NT2/D1 (cell line): Measurements from ENCODE around the gene TGFA.

Experiments used
- DNase-seq: peaks from one replicate; pipeline ENCODE4 v3.0.0-alpha.2; 2011; ENCODE audit warnings: low read depth, low spot score
- H3K27me3 ChIP-seq: 2 replicates; pipeline ENCODE4 v1.6.0; 2011; ENCODE audit warnings: mild to moderate bottlenecking; ENCODE audit not compliant: insufficient read length, insufficient read depth
- H3K36me3 ChIP-seq: 2 replicates; pipeline ENCODE4 v1.6.1; 2011; ENCODE audit warnings: mild to moderate bottlenecking, low read length, mixed read lengths; ENCODE audit not compliant: insufficient read depth, insufficient read length
- H3K4me1 ChIP-seq: 2 replicates; pipeline ENCODE4 v1.5.1; 2011; ENCODE audit not compliant: insufficient read depth, insufficient read length
- H3K4me3 ChIP-seq: 2 replicates; pipeline ENCODE4 v1.5.1; 2011; ENCODE audit warnings: low read depth; ENCODE audit not compliant: insufficient read length
- H3K9ac ChIP-seq: 2 replicates; pipeline ENCODE4 v1.6.0; 2011; ENCODE audit warnings: low read depth; ENCODE audit not compliant: insufficient read length
- H3K9me3 ChIP-seq: 2 replicates; pipeline ENCODE4 v1.5.1; 2011; ENCODE audit warnings: mild to moderate bottlenecking, low read length; ENCODE audit not compliant: insufficient read depth
- SUZ12 ChIP-seq: IDR thresholded peaks from 2 replicates; pipeline ENCODE4 v1.6.1; 2011; ENCODE audit not compliant: insufficient read length, insufficient read depth; ENCODE audit errors: extremely low read depth
- YY1 ChIP-seq: IDR thresholded peaks from 2 replicates; pipeline ENCODE4 v1.6.1; 2011; ENCODE audit not compliant: insufficient read length, insufficient read depth
- ZNF274 ChIP-seq: IDR thresholded peaks from 2 replicates; pipeline ENCODE4 v1.6.1; 2011; ENCODE audit warnings: mild to moderate bottlenecking, low read depth, low read length

Gene TGFA

DNA sequence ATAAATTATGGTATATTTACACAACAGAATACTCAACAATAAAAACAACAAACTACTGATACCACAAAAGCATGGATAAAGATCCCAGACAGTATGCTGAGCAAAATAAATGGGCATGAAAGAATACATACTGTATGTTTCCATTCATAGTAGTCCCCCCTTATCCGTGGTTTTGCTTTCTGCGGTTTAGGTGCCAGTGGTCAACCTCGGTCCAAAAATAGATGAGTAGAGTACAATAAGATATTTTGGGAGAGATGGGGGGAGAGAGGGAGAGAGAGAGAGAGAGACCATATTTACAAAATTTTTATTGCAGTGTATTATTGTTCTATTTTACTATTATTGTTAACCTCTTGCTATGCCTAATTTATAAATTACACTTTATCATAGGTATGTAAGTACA, 21.0 kb upstream of the TGFA start:
- peaks cover 6% of the 10 kb centered on the region for H3K27me3 ChIP-seq
- TF ChIP-seq ZNF274 (no peak), YY1 (no peak), SUZ12 (no peak)
- no peak overlapping the region for H3K9ac ChIP-seq
- no peak overlapping the region for H3K4me3 ChIP-seq
- DNase-seq, result no peak
- H3K9me3 ChIP-seq, result no peaks in the 10 kb centered on the region
- H3K4me1 ChIP-seq, result no peaks in the 10 kb centered on the region
- H3K36me3 ChIP-seq, result no peaks in the 10 kb centered on the region

DNA sequence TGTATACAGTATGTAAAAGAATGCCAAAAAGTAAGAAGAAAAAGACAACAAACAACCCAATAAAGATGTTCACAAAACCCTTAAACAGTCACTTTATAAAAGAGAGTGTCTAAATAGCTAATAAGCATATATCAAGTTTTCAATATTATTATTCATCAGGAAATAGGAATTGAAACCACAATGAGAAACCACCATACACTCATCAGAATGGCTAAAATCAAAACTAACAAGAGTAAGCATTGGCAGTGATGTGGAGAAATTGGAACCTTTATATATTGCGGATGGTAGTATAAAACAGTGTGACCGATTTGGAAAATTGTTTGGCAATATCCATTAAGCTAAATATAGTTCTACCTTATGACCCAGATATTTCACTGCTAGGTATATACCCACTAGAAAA, 20.5 kb upstream of the TGFA start:
- no peak overlapping the region for H3K4me3 ChIP-seq
- H3K9me3 ChIP-seq, result no peaks in the 10 kb centered on the region
- H3K36me3 ChIP-seq, result no peaks in the 10 kb centered on the region
- H3K9ac ChIP-seq, result no peak overlapping the region
- H3K4me1 ChIP-seq, result no peaks in the 10 kb centered on the region
- no peak for DNase-seq
- TF ChIP-seq ZNF274 (no peak), YY1 (no peak), SUZ12 (no peak)
- peaks cover 6% of the 10 kb centered on the region for H3K27me3 ChIP-seq

- H3K36me3 ChIP-seq, result no peaks in the 10 kb centered on the region
- peak; percentile 33 for DNase-seq
- no peaks in the 10 kb centered on the region for H3K4me1 ChIP-seq
- TF ChIP-seq YY1, result no peak
- no peak for TF ChIP-seq ZNF274
- TF ChIP-seq SUZ12, result no peak
- H3K9me3 ChIP-seq, result no peaks in the 10 kb centered on the region
- no peak overlapping the region for H3K4me3 ChIP-seq
- H3K27me3 ChIP-seq, result peaks cover 6% of the 10 kb centered on the region
- H3K9ac ChIP-seq, result no peak overlapping the region
Measured at GRCh38 chr2:70570041-70570661, 16.5 kb upstream of the TGFA start.

GRCh38 chr2:70569559-70569958, 15.9 kb upstream of the TGFA start:
- no peaks in the 10 kb centered on the region for H3K9me3 ChIP-seq
- peaks cover 6% of the 10 kb centered on the region for H3K27me3 ChIP-seq
- no peak for TF ChIP-seq YY1
- TF ChIP-seq ZNF274, result no peak
- no peak for TF ChIP-seq SUZ12
- no peak overlapping the region for H3K9ac ChIP-seq
- no peaks in the 10 kb centered on the region for H3K4me1 ChIP-seq
- no peaks in the 10 kb centered on the region for H3K36me3 ChIP-seq
- DNase-seq, result no peak
- no peak overlapping the region for H3K4me3 ChIP-seq

GRCh38 chr2:70566906-70567305, 13.3 kb upstream of the TGFA start:
- no peaks in the 10 kb centered on the region for H3K36me3 ChIP-seq
- DNase-seq, result no peak
- H3K4me3 ChIP-seq, result no peak overlapping the region
- TF ChIP-seq YY1 (no peak), SUZ12 (no peak), ZNF274 (no peak)
- no peak overlapping the region for H3K9ac ChIP-seq
- H3K9me3 ChIP-seq, result no peaks in the 10 kb centered on the region
- H3K27me3 ChIP-seq, result peaks cover 6% of the 10 kb centered on the region
- no peaks in the 10 kb centered on the region for H3K4me1 ChIP-seq

- no peaks in the 10 kb centered on the region for H3K9me3 ChIP-seq
- H3K27me3 ChIP-seq, result peaks cover 6% of the 10 kb centered on the region
- TF ChIP-seq ZNF274, result no peak
- no peak overlapping the region for H3K4me3 ChIP-seq
- H3K9ac ChIP-seq, result no peak overlapping the region
- no peaks in the 10 kb centered on the region for H3K36me3 ChIP-seq
- no peaks in the 10 kb centered on the region for H3K4me1 ChIP-seq
- DNase-seq, result no peak
Measured at GRCh38 chr2:70566464-70566863, 12.8 kb upstream of the TGFA start.

DNA sequence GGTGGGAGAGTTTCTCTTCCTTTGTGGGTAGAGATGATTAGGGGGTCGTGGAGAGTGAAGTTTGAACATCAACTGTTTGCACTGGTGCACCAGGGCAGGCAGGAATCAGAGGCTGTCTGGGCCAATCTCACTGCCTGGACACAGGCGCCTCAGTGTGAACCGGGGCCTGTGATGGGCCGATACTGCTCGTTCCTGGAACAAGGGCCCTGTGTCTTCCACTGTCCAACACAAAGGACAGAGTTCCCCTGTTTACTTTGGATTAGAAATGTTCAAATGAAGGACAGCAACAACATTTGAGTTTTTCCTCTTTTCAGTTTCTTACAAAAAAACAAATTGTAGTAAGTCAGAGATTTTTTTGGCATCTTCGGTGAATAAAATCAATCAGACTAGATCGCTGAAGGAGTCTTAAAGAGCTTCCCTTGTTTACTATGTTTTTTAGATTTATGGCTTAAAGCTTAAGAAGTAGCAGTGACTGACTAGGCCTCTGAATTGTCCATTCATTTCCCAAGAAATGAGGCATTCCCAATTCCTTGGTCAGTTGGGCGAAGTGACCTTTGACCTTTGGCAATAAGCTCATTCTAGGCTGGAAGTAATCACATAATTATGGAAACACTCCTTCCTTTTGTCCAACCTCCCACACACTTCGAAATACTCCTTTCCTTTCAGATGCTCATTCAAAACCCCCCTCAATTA, 11.6 kb upstream of the TGFA start:
- H3K27me3 ChIP-seq, result no peaks in the 10 kb centered on the region
- TF ChIP-seq ZNF274 (no peak), SUZ12 (no peak), YY1 (no peak)
- no peak for DNase-seq
- H3K36me3 ChIP-seq, result no peaks in the 10 kb centered on the region
- no peaks in the 10 kb centered on the region; the same call in 1 of the 2 replicates for H3K9me3 ChIP-seq
- H3K4me3 ChIP-seq, result no peak overlapping the region
- no peaks in the 10 kb centered on the region for H3K4me1 ChIP-seq
- H3K9ac ChIP-seq, result no peak overlapping the region

- Histone ChIP-seq H3K4me1 (no peaks in the 10 kb centered on the region), H3K9ac (no peak overlapping the region), H3K4me3 (no peak overlapping the region), H3K9me3 (no peaks in the 10 kb centered on the region; the same call in 1 of the 2 replicates), H3K27me3 (no peaks in the 10 kb centered on the region), H3K36me3 (no peaks in the 10 kb centered on the region)
- DNase-seq, result no peak
- TF ChIP-seq ZNF274 (no peak), SUZ12 (no peak), YY1 (no peak)
Measured at GRCh38 chr2:70561893-70562292, 8.3 kb upstream of the TGFA start.
